Measurements from ENCODE around the gene C9orf85. TPM values are rescaled to one million over a fixed set of nuclear protein-coding genes. Genes with fewer than 3 reads are reported as not detected.

C9orf85 gene
- total and polyA plus RNA-seq, 2 of the 8 experiments (the other 6 are each of a cell fraction or from before 2014, with no cell fraction given) = 6.3 to 14.5 TPM

DNA sequence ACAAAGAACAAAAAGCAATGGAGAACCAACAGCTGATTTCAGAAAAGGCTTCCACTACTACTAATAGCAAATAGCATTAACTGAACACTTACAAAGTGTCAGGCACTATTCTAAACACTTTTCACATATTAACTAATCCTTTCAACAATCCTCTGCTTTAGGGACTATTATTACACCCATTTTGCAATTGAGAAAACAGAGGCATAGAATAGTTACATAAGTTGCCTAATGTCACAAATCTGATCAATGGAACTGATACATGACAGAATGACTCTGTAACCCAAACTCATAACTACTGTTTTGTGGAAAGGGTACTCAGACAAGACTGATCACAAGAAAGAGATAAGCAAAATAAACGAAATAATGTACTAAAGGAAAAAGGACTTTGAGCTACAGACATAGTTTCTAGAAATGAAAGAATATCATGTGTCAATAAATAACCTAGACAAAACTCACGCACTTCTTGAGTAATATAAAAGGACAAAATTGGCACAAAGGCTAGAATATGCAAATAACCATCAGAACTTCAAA lies 31.7 kb upstream of the C9orf85 start (continued):
- TF ChIP-seq GABPA (IDR thresholded peaks at IDR 0.05; ENCODE audit: borderline replicate concordance, insufficient read depth, low read length) (no peak), NANOG (IDR thresholded peaks at IDR 0.05; ENCODE audit: insufficient read depth, low read depth, low read length, poor library complexity, severe bottlenecking) (no peak), RXRA (IDR thresholded peaks at IDR 0.05; ENCODE audit: insufficient read depth, low read depth, low read length) (no peak), JUND (IDR thresholded peaks at IDR 0.05; ENCODE audit: low read length) (no peak), MAFK (IDR thresholded peaks at IDR 0.05; ENCODE audit: low read depth, low read length) (no peak)
